Immature natural killer cell (primary cell): ENCODE results near the gene PDCD11. TPM values are rescaled to one million over a fixed set of nuclear protein-coding genes. Genes with fewer than 3 reads are reported as not detected.

Experiments
- polyA plus RNA-seq, 3 donors: library from polyadenylated mRNA; unstranded; fragments of 300-500 nt; fragmentation: Illumina TruSeq; gene quantifications; one replicate each; pipeline ENCODE4 v1.2.3, GENCODE V29; 2021

PDCD11 gene
- polyA plus RNA-seq, 3 donors from 2014 or later = 0.67 to 12.0 (median 6.6) TPM

Other genes starting within 250 kb of the PDCD11 start
- gene NT5C2, start 203.4 kb upstream of the PDCD11 start, polyA plus RNA-seq = 100 to 1,000 TPM in 1 of 3 donors, 10 to 100 TPM in 2; 86.2 to 116 (median 91.5) TPM
- gene RPEL1, start 150.7 kb upstream of the PDCD11 start, polyA plus RNA-seq = not detected
- not detected for gene INA, start 119.5 kb upstream of the PDCD11 start, polyA plus RNA-seq
- gene PCGF6, start 45.5 kb upstream of the PDCD11 start, polyA plus RNA-seq = 10 to 100 TPM in 1 of 3 donors, 1 to 10 TPM in 2; 7.5 to 11.6 (median 9.1) TPM
- gene TAF5, start 28.6 kb upstream of the PDCD11 start, polyA plus RNA-seq = 1 to 10 TPM; 2.1 to 3.1 (median 2.8) TPM
- gene ATP5MK, start 151 bp upstream of the PDCD11 start, polyA plus RNA-seq = 100 to 1,000 TPM; 420 to 588 (median 479) TPM
- gene CALHM2, start 55.7 kb downstream of the PDCD11 start, polyA plus RNA-seq = 100 to 1,000 TPM in 1 of 3 donors, 10 to 100 TPM in 2; 43.3 to 125 (median 72.6) TPM
- under 1 TPM in 2 of 3 donors, not detected in 1; 0.56 to 0.91 TPM for gene CALHM1, start 62.3 kb downstream of the PDCD11 start, polyA plus RNA-seq
- gene CALHM3, start 82.6 kb downstream of the PDCD11 start, polyA plus RNA-seq = not detected
- under 1 TPM in 2 of 3 donors, not detected in 1; 0.07 to 0.35 TPM for gene NEURL1, start 97.1 kb downstream of the PDCD11 start, polyA plus RNA-seq